CD4-positive, alpha-beta T cell treated with Interferon alpha-2 for 1 hour (primary cell): ENCODE results near the gene EXOSC5.
"Not testable (repeated sequence)": the region's sequence is repeated elsewhere in the genome, so short reads cannot be mapped to it uniquely, and the experiment has no call there.

Source experiments
- DNase-seq, 2 donors: peaks; one replicate each; pipeline ENCODE4 v3.0.0-alpha.2; 2020 to 2022

The EXOSC5 gene

GRCh38 chr19:41403181-41403970 lies 6.2 kb upstream of the EXOSC5 start:
- DNase-seq: no peak

GRCh38 chr19:41402010-41402409 lies 4.9 kb upstream of the EXOSC5 start:
- no peak for DNase-seq

- no peak for DNase-seq
Measured at GRCh38 chr19:41401483-41401882, 4.3 kb upstream of the EXOSC5 start.

GRCh38 chr19:41399525-41399924 lies 2.4 kb upstream of the EXOSC5 start:
- no peak for DNase-seq

GRCh38 chr19:41399091-41399490 lies 1.9 kb upstream of the EXOSC5 start:
- no peak for DNase-seq

- no peak for DNase-seq
Measured at GRCh38 chr19:41398598-41398997, 1.4 kb upstream of the EXOSC5 start.

- no peak for DNase-seq
Measured at GRCh38 chr19:41398050-41398418, 875 bp upstream of the EXOSC5 start.

GRCh38 chr19:41395355-41395754 lies 1.8 kb downstream of the EXOSC5 start:
- DNase-seq: no peak

GRCh38 chr19:41392775-41393174 lies 4.4 kb downstream of the EXOSC5 start:
- no peak for DNase-seq

GRCh38 chr19:41391618-41392017 lies 5.5 kb downstream of the EXOSC5 start:
- DNase-seq: no peak

- no peak for DNase-seq
Measured at GRCh38 chr19:41386442-41386841, 10.7 kb downstream of the EXOSC5 start.

GRCh38 chr19:41384351-41384750 lies 12.8 kb downstream of the EXOSC5 start:
- DNase-seq: no peak

GRCh38 chr19:41381536-41381935 lies 15.6 kb downstream of the EXOSC5 start:
- DNase-seq: not testable (repeated sequence)

GRCh38 chr19:41377977-41378709 lies 19.0 kb downstream of the EXOSC5 start:
- no peak for DNase-seq

- no peak for DNase-seq
Measured at GRCh38 chr19:41376998-41377365, 20.2 kb downstream of the EXOSC5 start.

- no peak for DNase-seq
Measured at GRCh38 chr19:41376241-41376997, 20.7 kb downstream of the EXOSC5 start, which contains the start of gene TMEM91. TMEM91 (plus strand) TSS chr19:41376533; CDS start chr19:41378310, 1,777 bp downstream.

- no peak for DNase-seq
Measured at GRCh38 chr19:41373993-41374392, 23.2 kb downstream of the EXOSC5 start.

- no peak for DNase-seq
Measured at GRCh38 chr19:41372501-41372900, 24.7 kb downstream of the EXOSC5 start.

- no peak for DNase-seq
Measured at GRCh38 chr19:41371541-41371940, 25.6 kb downstream of the EXOSC5 start.

GRCh38 chr19:41371119-41371518 lies 26.0 kb downstream of the EXOSC5 start:
- DNase-seq: not testable (repeated sequence)

GRCh38 chr19:41369769-41370168 lies 27.4 kb downstream of the EXOSC5 start:
- no peak for DNase-seq

- DNase-seq: no peak
Measured at GRCh38 chr19:41367848-41368301, 29.3 kb downstream of the EXOSC5 start.

GRCh38 chr19:41366089-41366488 lies 31.1 kb downstream of the EXOSC5 start:
- DNase-seq: no peak
